Tibial artery (tissue), 4 donors: ENCODE results near the gene ZNF276.
"Not testable (repeated sequence)": the region's sequence is repeated elsewhere in the genome, so short reads cannot be mapped to it uniquely, and the experiment has no call there.

Source experiments
- DNase-seq, 2 donors: peaks; one replicate each; pipeline ENCODE4 v3.0.0-alpha.2; 2019
- H3K27ac ChIP-seq, 2 donors: fragments of 200-600 bp; sonication (generic) in 1 of 2; 1 replicate in 1 of 2; 2 replicates in 1 of 2; pipeline ENCODE4 v1.5.1; 2018 to 2019; ENCODE audit warnings: mild to moderate bottlenecking in 1 of 2
- H3K27me3 ChIP-seq, 2 donors: fragments of 200-600 bp; sonication (generic) in 1 of 2; one replicate each; pipeline versions ENCODE4 v1.5.1 to v1.6.0; 2016 to 2019
- H3K36me3 ChIP-seq, 3 donors: fragments of 200-600 bp; sonication (generic) in 2 of 3; one replicate each; pipeline ENCODE4 v1.5.1; 2016 to 2019; ENCODE audit warnings: mild to moderate bottlenecking in 2 of 3
- H3K4me1 ChIP-seq, 4 donors: fragments of 200-600 bp; sonication (generic) in 2 of 4; 1 replicate in 3 of 4; 2 replicates in 1 of 4; pipeline ENCODE4 v1.5.1; 2016 to 2019
- H3K4me3 ChIP-seq, 2 donors: fragments of 200-600 bp; sonication (generic) in 1 of 2; 1 replicate in 1 of 2; 2 replicates in 1 of 2; pipeline ENCODE4 v1.5.1; 2018 to 2019; ENCODE audit warnings: mild to moderate bottlenecking in 2 of 2
- H3K9me3 ChIP-seq, 3 donors: fragments of 200-600 bp; sonication (generic) in 1 of 3; one replicate each; pipeline ENCODE4 v1.5.1; 2016 to 2019
- intact Hi-C: fragments of 100-400 bp; cut with DNase I; formaldehyde crosslinking; loops from one replicate; pipeline ENCODE4 v1.15.0; 2023; ENCODE audit warnings: low total_unique reads
- TF ChIP-seq, protein P1 (sequence below), 2 experiments: fragments of 200-600 bp in 1 of 2; fragments of 450-650 bp in 1 of 2; IDR thresholded peaks; one replicate each; pipeline ENCODE4 v1.5.1; 2017 to 2019; ENCODE audit warnings: antibody characterized with exemption in 2 of 2, mild to moderate bottlenecking in 1 of 2, moderate library complexity in 1 of 2

Gene ZNF276, protein sequence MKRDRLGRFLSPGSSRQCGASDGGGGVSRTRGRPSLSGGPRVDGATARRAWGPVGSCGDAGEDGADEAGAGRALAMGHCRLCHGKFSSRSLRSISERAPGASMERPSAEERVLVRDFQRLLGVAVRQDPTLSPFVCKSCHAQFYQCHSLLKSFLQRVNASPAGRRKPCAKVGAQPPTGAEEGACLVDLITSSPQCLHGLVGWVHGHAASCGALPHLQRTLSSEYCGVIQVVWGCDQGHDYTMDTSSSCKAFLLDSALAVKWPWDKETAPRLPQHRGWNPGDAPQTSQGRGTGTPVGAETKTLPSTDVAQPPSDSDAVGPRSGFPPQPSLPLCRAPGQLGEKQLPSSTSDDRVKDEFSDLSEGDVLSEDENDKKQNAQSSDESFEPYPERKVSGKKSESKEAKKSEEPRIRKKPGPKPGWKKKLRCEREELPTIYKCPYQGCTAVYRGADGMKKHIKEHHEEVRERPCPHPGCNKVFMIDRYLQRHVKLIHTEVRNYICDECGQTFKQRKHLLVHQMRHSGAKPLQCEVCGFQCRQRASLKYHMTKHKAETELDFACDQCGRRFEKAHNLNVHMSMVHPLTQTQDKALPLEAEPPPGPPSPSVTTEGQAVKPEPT

DNA sequence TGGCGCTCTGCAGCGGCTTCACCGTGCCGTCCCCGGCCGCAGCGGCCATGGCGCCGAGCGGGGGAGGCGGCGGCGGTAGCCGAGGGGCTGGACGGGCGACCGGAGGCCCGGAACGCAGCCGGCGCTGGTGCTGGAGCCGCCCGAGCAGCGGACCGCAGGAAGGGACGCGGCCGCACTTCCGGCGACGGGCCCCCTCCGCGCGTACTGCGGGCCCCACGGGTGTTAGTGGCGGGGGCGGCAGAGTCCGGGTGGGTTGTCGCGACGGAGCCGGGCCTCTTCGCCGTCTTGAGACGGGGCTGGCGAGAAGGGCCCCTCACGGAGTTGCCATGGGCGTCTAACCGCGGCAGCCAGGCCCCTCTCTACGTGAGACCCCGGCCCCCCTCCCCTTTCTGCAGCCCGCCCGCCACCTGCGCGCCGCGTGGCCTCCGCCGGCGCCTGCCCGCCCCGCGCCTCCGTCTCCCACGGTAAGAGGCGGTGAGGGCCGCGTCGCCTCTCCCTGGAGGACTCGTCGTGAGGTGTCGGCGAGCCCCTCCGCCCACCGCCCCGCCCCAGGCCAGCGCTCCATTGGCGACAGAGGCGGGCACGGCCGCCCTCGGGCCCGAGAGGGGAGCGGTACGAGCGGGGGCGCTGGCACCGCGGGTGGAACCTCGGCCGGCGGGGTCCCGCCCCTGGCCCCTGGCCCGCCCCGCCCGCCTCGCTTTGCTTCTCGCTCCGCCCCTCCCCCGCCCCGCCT is at the start of gene ZNF276, which contains the start of gene VPS9D1:
ZNF276 (plus strand) TSS at position 725 of the 733 bp plus-strand sequence. CDS start 104 bp downstream, outside the sequence.
VPS9D1 (minus strand) TSS at position 86 of the 733 bp plus-strand sequence; CDS start at position 49, 37 bp downstream.
- peak within 1 kb of the TSS; percentile 98 to 99 for H3K27ac ChIP-seq
- H3K4me1 ChIP-seq = peaks cover 9 to 35% (median 30%) of the 10 kb centered on the region in 4 donors
- intact Hi-C loops = no loop called here

DNA sequence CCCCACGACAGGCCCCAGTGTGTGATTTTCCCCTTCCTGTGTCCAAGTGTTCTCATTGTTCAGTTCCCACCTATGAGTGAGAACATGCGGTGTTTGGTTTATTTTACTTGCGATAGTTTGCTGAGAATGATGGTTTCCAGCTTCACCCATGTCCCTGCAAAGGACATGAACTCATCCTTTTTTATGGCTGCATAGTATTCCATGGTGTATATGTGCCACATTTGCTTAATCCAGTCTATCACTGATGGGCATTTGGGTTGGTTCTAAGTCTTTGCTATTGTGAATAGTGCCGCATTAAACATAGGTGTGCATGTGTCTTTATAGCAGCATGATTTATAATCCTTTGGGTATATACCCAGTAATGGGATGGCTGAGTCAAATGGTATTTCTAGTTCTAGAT is 49.8 kb upstream of the ZNF276 start:
- H3K4me3 ChIP-seq, DNase-seq, H3K27me3 ChIP-seq, H3K36me3 ChIP-seq, H3K4me1 ChIP-seq, H3K9me3 ChIP-seq, intact Hi-C loops, H3K27ac ChIP-seq: not testable (repeated sequence)

More for the DNA sequence above, at the start of gene ZNF276, which contains the start of gene VPS9D1:
- Histone ChIP-seq H3K36me3 (peaks cover 10 to 41% (median 22%) of the 10 kb centered on the region in 3 donors), H3K4me3 (peak within 1 kb of the TSS; percentile 89 to 99), H3K9me3 (no peaks in the 10 kb centered on the region), H3K27me3 (peaks cover 0 to 2% of the 10 kb centered on the region in 2 donors)
- DNase-seq = peak; percentile 74 to 88
- TF ChIP-seq, protein P1, sequence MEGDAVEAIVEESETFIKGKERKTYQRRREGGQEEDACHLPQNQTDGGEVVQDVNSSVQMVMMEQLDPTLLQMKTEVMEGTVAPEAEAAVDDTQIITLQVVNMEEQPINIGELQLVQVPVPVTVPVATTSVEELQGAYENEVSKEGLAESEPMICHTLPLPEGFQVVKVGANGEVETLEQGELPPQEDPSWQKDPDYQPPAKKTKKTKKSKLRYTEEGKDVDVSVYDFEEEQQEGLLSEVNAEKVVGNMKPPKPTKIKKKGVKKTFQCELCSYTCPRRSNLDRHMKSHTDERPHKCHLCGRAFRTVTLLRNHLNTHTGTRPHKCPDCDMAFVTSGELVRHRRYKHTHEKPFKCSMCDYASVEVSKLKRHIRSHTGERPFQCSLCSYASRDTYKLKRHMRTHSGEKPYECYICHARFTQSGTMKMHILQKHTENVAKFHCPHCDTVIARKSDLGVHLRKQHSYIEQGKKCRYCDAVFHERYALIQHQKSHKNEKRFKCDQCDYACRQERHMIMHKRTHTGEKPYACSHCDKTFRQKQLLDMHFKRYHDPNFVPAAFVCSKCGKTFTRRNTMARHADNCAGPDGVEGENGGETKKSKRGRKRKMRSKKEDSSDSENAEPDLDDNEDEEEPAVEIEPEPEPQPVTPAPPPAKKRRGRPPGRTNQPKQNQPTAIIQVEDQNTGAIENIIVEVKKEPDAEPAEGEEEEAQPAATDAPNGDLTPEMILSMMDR (IDR thresholded peaks at IDR 0.05) = no peak

DNA sequence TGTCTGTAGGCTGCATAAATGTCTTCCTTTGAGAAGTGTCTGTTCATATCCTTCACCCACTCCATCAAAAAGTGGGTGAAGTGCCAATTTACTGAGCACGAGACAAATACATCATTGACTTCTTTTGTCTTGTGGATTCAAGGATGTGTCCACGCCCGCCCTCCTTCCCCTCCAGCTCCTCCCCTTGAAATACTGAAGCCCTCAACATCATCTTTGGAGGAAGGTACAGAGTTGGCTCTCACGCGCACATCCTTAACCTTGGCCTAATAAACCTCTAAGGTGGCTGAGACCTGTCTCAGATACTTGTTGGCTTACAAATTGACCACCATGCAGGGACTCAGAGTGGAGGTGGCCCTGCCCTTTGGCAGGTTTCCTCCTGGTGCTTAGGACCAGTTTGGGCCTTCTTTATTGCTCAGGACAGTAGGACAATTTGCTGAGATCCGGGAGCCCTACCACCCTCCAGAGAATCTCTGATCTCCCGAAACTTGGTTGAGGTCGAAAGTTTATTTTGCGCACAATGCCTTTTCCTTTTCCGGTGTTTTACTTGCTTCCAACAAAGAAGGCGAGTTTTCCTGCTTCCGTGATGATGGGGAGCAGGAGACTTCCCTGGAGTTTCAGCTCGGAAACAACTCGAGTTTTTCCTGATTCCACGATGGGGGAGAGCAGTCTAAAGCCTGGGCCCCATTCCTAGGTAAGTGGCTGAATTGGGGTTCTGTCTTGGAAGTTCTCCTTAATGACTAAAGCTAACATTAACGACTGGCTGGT is 49.0 kb upstream of the ZNF276 start:
- Histone ChIP-seq H3K4me1 (no peaks in the 10 kb centered on the region), H3K27ac (no peak overlapping the region), H3K27me3 (no peaks in the 10 kb centered on the region), H3K9me3 (no peaks in the 10 kb centered on the region), H3K36me3 (peaks cover 0 to 9% (median 0%) of the 10 kb centered on the region in 3 donors), H3K4me3 (no peak overlapping the region)
- intact Hi-C loops = no loop called here
- TF ChIP-seq, protein P1 (IDR thresholded peaks at IDR 0.05) = no peak
- DNase-seq = no peak

DNA sequence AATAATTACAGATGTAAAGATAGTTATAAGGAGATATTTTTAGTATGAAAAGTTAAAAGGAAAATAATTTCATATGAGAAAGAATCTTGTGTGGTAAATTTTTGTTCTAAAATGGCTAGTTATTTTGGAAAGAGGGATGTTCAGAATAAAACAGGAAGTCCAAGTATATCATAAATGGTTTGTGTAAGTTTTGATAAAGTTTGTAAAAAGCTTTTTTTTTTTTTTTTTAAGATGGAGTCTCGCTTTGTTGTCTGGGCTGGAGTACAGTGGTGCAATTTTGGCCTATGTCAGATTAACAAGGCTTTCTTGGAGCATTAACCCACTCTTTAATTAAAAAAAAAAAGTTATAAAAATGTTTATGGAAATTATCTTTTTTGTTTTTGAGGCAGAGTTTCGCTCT is 43.1 kb upstream of the ZNF276 start:
- TF ChIP-seq, protein P1 (IDR thresholded peaks at IDR 0.05) = no peak
- Histone ChIP-seq H3K4me3 (no peak overlapping the region), H3K27me3 (no peaks in the 10 kb centered on the region), H3K9me3 (no peaks in the 10 kb centered on the region), H3K27ac (no peak overlapping the region), H3K4me1 (no peaks in the 10 kb centered on the region), H3K36me3 (no peaks in the 10 kb centered on the region)
- intact Hi-C loops = no loop called here
- no peak for DNase-seq

DNA sequence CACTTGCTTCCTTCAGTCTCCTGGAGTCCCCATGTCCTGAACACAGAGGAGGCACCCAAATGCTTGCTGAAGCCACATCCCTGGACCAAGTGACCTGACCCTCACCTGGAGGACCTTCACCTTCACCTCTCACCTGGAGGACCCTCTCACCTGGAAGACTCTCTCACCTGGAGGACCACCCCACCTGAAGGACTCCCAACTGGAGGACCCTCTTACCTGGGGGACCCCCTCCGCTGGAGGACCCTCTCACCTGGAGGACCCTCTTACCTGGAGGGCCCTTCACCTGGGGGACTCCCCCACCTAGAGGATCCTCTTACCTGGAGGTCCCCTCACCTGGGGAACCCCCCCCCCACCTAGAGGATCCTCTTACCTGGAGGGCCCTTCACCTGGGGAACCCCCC is 35.4 kb upstream of the ZNF276 start:
- no peak overlapping the region for H3K4me3 ChIP-seq
- TF ChIP-seq, protein P1 (IDR thresholded peaks at IDR 0.05) = no peak
- peaks cover 0 to 20% (median 7%) of the 10 kb centered on the region in 3 donors for H3K36me3 ChIP-seq
- DNase-seq = no peak
- no peaks in the 10 kb centered on the region for H3K27me3 ChIP-seq
- intact Hi-C loops = no loop called here
- no peak overlapping the region for H3K27ac ChIP-seq
- H3K4me1 ChIP-seq = peaks cover 0 to 13% (median 8%) of the 10 kb centered on the region in 4 donors
- H3K9me3 ChIP-seq = no peaks in the 10 kb centered on the region
